ENCODE results near the gene CBFA2T3. TPM values are rescaled to one million over a fixed set of nuclear protein-coding genes. Genes with fewer than 3 reads are reported as not detected.
"Not testable (repeated sequence)": the region's sequence is repeated elsewhere in the genome, so short reads cannot be mapped to it uniquely, and the experiment has no call there.

CBFA2T3 gene
- polyA plus RNA-seq, 12 donors = 11.6 to 27.0 (median 15.8) TPM; not detected in 1

DNA sequence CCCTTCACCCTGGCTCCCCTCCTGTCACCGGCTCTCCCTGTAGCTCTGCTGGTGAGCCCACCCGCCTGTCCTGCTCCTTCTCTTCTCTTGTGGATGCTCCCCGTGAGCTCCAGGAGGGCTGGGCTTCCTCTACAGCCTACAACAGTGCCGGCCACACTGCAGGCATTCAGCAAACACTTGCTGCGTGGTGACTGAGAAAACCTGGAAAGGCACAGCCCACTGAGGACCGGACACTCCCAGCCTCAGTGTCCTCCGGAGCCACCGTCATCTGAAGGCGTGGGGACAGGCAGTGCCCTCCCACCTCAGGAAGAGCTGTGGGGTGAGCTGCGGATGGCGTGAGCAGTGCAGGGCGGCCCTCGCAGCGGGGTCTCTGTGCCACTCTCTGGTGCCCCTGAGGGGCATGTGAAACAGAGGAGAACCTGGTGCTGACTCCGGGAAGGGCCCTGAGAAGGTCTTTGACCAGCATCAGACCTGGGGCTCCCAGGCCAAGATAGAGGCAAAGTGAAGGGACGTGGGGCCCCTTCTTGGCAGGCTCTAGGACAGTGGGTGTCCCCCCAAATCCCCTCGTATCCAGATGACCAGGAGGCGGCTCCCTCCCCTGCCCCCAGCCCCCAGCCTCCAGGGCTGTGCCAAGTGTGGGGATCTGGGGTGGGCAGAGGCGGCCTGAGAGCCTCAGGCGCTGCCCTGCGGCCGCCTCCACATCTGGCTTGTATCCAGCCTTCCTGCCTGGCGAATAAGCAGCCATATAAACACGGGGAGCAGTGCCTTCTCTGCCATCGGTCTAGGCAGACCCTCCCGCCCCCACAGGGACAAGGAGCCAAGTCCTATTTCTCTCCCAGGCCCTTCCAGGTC, 66.5 kb downstream of the CBFA2T3 start:
- DNase-seq = no peak

DNA sequence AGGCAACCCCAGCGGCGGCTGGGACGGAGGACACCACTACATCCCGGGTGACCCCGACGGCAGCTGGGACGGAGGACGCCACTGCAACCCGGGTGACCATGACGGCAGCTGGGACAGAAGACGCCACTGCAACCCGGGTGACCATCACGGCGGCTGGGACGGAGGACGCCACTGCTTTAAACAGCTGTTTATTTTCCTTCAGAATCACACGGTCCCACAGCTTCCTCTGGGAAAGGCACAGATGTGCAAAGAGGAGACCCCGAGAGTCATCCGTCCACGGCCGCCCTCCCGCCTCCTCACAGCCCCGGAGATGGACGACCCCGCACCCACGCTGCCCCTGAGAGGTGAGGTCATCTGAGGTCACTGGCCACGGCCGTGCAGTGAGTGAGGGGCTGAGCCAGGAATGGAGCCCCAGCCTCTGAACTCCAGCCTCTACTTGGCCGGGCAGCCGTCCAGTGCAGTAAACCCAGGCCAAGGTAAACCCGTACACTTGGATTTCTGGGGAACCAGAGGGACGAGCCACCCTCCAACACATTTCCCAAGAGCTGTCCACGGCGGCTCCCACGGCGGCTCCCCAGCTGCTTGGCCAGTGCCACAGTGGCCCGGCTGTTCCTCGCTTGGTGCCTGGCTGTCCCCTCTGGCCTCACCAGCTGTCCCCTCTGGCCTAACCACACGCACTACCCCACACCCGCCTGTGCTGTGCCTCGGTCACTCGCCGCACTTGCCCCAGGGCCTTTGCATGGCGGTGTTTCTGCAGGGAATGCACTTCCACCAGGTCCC, 67.4 kb downstream of the CBFA2T3 start:
- no peak for DNase-seq

DNA sequence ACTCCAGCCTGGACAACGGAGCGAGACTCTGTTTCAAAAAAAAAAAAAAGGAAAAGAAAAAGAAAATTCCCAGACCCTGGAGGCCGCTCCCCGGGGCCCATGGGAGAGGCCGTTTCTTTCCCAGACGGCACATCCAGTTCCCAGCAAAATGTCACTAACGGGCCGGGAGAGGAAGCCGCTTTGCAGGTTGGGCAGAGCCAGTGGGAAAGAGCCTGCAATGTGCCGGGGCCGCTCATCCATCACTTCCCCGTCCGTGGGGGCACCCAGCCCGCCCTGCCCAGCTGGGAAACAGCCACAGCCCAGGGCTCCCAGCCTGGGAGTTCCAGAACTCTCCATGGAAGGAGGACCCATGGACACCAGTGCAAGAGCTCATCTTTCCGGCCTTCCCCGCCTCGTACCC, 68.7 kb downstream of the CBFA2T3 start:
- DNase-seq = no peak

DNA sequence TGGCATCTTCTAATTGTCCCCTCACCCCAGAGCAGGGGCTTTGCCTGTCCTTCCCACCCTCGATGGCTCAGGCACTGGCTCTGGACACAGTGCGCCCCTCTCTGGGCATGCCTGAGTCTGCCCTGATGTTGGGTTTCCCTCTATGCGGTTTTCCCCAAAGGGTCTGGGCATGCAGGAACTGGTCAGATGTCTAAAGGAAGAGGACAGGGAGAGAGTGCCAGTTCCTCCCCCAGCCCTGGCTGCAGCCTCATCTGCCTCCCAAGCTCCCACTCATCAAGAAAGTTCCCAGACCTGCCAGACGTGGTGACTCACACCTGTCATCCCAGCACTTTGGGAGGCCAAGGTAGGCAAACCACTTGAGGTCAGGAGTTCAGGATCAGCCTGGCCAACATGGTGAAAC, 69.2 kb downstream of the CBFA2T3 start:
- DNase-seq = no peak

DNA sequence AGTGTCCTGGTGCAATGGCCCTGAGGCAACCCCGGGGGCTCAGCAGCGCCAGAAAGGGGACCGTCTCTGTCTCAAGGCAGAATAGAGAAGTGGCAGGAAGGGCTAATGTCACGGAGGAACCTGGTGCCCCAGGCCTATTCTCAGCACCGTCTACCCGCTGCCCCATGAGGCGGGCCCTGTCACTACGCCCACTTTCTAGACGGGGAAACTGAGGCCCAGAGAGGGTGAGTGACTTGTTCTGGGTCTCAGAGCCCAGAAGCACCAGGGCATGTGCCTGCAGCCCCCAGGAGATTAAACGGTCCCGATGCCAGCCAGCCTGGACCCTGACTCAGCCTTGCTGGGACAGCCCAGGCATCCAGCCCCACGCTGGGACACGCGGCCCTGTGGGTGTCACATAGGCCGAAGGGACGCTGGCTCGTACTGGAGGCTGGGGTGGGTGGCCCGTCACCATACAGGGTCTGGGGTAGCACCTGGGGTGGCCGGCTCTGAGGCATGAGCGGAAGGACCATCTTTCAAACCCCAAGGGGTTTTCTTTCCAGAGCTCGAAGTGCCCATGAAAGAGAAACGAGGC, 70.4 kb downstream of the CBFA2T3 start:
- DNase-seq = no peak

DNA sequence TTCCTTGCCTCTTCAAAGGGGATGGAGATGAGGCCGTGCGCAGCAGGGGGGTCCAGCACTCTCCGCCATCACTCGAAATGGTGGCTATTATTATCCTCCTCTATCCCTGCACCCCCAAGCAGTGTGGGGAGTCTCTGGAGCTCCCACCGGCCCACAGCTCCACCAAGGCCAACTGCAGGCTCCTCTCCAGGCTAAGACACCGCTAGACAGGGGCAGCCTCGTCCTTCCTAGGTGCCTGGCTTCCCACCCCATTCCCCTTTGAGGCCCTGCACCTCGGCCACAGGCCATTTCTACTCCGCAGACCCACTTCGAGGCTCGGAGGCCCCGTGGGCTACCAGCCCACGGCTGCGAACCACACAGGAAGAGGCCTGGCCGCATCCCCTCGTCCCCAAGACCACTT, 71.0 kb downstream of the CBFA2T3 start:
- DNase-seq = no peak

DNA sequence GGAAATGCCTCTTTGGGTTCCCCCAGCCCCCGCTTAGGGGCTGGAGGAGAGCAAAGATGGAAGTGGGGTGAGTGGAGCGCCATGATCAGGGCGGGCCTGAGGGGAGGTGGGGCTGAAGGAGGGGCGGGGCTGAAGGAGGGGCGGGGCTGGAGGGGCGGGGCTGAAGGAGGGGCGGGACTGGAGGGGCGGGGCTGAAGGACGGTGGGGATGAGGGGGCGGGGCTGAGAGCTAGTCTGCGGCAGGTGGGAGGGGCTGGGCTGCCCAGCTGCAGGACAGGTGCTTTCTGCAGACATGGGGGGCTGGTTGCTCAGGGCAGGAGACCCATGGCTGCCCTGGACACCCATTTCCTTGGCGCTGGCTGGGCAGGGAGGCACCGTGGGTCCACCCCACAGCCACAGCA, 71.4 kb downstream of the CBFA2T3 start:
- no peak for DNase-seq

DNA sequence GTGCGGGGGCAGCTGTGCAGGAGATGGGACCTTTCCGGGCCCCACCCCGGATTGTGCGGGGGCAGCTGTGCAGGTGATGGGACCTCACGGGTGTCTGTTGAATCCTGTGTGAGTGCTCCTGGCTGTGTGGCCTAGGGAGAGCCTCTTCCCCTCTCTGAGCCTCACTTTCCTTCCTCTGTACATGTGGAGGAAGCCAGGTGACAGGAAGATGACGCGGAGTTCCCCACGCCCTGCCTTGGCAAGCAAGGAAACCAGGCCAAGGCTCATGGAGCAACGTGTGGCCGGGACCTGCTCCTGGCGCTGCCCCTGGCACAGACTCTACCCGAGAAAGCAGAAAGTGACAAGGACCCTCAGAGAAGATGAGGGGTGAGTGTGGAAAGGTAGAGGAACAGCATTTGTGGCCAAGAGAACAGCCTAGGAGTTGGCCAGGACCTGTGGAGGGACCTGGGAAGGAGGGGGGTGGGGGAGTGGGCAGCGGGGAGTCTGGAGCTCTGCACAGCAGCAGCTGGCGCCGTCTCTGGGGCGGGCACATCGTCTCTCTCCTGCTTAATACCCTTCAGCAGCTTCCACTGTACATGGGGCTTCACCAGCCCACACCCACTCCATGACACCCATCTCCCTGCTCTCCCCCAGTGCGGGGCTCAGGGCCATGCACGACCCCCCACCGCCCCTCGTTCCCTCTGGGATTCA, 72.2 kb downstream of the CBFA2T3 start:
- DNase-seq = no peak

DNA sequence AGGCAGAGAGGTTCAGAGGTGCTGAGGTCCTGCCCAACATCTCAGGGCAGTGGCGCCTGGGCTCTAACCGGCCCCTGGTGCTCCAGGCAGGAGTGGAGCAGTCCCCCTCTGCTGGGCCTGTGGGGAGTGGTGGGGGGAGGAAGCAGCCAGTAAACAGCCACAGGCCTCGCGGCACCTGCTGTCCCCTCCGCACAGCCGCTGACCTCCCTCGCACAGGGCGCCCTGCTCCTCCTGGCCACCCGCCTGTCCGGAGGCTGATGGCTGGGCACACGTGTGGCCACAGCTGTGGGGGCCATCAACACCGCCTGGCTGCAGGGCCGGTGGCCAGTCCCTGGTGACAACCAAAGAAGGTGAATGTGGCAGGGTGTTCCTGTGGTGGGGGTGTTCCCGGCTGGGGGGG, 73.7 kb downstream of the CBFA2T3 start:
- DNase-seq = no peak

DNA sequence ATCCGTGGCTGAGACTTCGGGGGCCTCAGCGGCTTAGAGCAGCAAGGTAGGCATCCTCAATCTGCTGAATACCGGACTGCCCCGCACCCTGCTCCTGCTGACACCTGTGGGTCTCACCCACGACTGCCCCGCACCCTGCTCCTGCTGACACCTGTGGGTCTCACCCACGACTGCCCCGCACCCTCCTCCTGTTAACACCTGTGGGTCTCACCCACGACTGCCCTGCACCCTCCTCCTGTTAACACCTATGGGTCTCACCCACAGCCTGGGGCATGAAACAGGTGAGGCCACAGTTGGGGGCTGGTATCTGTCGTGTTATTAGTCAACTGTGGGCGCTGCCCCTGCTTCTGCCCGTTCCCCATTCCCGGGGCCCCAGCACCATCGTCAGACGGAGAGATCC, 74.3 kb downstream of the CBFA2T3 start:
- no peak for DNase-seq

DNA sequence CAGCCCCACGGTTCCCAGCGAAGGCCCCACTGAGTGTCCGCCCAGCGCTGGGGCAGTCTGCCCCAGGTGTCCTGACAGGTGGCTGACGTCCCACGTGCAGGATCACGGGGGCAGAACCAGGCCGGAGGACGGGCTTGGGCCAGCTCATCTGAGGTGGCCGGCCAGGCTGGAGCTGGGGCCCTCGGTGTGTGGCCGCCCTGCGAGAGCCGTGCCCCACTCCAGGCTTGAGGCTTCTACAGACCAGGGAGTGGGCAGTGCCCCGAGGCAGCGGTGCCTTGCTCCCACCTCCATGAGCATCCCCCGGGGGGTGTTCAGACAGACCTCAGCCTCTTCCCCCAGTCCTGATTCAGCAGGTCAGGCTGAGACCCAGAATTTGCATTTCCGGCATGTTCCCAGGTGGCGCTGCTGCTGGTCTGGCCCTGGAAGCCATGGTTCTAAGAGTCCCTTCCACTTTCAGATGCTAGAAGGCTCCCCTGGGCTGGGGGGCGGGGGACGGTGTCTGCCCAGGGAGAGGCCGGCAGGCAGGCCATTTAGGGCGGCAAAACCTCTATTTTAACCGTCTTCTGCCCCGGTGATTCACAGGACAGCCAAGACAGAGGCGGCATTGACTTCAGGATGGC, 75.2 kb downstream of the CBFA2T3 start:
- no peak for DNase-seq

DNA sequence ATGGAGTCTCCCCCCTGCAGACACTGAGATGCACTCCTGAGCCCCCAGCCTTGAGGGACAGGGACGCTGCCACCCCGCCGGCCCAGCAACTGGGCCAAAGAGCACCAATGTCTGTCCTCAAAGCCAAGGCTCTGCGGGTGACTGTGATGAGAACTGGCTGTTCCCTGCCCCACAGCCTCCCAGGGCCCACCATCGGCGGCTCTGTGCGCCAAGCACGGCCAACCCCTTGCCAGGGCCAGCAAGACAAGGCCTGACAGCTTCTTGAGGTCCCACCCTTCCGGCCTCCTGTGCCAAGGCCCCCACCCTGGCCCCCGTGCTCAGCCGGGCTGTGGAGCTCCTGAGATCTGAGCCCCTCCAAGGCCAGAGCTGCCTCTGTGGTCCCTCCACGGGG, 76.3 kb downstream of the CBFA2T3 start:
- no peak for DNase-seq

DNA sequence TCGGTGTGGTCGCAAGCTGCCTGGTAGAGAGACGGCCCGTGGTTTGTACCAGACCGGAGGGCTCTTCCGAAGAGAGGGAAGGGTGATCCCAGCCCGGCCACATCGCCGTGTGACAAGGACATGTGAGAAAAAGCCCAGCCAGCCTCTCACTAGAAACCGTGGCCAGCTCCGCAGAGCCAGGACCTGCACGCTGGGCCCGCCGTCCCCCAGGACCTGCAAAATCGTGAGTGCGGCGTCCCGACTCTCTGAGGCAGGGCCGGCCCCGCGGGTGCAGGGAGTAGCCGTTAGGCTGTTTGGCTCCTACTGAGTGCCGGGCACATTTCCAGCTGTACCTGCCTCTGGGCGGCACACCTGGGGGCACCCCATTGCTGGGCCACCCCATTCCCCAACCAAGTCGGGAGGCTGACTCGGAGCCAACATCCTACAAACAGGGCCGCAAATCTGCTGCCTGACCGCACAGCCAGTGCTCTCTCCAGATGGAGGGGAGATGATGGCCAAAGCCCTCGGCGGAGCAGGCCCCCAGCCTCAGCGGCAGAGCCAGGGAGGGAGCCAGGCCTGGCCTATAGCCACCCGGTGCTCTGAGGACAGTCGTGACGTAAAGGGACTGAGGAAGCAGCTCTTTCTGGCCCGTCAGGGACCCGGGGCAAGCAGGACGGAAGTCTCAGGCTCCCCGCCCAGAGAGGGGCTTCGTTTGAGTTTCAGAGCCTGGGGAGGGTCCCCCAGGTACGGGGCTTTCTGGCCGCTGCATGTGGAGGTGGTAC, 76.9 kb downstream of the CBFA2T3 start:
- no peak for DNase-seq

DNA sequence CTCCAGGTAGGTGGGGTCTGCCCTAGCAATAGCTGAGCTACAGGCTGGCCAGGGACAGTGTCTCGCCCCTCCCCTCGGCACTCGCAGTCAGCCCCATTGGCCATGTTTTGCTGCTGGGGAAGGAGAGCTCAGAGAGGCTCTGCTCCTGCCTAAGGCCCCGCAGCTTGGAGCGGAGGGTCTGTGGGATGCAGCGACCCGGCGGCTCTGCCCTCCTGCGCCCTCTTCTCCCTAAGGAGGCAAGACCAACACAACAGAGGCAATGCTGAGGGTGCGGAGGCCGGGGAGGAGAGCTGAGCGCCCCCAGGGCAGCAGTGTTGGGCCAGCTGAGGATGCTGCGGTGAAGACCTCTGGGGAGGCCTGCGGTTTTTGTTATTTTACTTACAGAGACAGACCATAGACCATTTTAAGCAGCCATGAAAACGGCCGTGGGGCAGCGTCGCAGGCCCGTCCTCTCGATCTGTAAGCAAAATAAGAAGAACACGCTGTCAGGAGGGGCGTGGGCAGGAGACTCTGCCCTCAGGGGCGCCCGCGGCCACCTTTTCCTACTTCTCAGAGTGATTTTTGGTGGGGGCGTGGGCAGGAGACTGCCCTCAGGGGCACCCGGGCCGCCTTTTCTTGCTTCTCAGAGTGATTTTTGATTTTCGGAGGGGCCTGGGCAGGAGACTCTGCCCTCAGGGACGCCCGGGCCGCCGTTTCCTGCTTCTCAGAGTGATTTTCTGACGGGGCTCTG, 79.1 kb downstream of the CBFA2T3 start:
- no peak for DNase-seq

DNA sequence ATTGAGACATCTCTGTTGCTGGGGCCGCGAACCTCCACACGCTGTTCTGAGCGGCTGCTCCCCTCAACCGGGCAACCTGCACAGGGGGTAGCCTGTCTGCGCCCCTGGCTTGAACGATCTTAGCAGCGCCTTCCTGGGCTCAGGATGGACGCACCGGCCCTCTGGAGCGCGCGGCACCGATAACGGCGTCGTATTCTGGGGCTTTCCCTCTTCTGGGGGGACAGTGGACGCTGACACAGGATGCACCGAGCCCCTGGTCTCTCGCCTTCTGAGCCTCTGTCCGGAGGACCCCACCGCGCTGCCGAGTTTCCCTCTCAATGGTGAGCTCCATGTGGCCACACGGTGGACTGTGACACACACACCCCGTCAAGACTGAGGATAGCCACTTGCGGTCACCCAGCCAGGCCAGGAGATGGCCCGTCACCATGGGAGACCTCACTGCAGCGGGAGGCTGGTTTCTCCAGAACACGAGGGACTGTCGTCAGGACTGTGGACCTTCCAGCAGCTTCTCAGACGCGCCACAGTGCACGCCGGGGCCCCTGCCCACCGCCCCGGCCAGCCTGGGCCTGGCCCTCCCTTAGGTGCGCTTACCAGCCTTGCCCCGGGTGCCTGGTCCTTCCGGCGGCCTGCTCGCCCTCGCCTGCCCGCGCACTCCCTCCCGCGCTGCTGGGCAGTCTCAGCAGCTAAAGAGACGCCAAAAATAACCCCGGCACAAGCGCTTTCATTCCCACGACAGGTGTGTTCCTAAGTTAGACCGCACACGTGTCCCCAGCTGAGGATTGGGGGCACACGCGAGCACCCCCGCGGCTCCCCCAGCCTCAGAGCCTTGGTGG, 80.6 kb downstream of the CBFA2T3 start:
- DNase-seq = no peak

DNA sequence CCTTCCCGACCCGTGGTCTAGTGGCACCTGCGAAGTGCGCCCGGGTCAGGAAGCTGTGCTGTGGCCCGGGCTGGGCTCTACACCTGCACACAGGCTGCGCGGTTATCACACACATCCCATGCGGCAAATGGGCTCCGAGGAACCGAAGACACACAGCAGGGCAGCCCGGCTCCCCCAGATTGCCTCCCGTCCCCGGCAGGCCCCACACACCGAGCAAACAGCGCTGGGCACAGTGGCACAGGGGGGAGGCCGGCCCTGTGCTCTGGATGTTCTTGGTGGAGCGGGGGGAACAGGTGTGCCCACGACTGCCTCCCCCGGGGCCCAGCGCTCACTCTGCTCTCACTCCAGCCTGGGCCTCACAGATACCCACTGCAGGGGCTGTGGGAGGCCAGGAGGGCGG, 81.7 kb downstream of the CBFA2T3 start:
- no peak for DNase-seq

DNA sequence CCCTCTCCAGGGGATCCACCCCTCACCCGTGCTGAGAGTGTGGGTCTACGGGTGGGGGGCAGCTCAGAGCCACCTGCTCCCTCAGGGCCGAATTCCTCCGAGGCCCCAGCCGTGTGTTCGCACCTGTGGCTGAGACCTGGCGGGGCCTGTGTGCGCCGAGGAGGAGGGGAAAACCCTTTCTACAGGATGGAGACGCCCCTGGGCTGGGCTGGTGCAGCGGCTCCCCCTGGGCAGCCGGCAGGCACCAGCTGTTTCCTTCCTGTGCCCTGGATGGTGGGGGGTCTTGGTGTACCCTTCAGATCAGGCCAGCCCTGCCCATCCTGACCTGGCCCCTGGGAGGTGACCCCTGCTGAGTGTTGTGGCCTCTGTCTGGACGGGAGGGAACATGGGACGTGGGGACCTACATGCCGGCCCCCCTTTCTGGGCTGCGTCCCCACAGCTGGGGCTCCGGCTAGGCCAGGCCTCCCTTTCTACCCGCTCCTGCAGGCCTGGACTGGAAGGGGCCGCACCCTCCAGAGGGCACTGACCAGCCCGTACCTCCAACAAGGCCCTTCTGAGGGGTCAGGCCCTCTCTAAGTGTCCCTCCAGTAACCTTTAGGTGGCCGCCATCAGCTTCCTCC, 82.2 kb downstream of the CBFA2T3 start:
- DNase-seq = no peak

DNA sequence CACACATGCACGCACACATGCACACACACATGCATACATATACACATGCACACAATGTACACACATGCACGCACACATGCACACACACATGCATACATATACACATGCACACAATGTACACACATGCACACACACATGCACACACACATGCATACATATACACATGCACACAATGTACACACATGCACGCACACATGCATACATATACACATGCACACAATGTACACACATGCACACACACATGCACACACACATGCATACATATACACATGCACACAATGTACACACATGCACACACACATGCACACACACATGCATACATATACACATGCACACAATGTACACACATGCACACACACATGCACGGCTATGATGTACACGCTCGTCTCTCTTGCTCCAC, 82.7 kb downstream of the CBFA2T3 start:
- DNase-seq = not testable (repeated sequence)

Measured in muscle of arm (tissue), 12 donors.